Mucosa of rectum (tissue), 2 donors: ENCODE results near the gene CCDC184.
A peak's percentile ranks its signal among the peaks of the same experiment; 100 is the strongest.
"Not testable (repeated sequence)": the region's sequence is repeated elsewhere in the genome, so short reads cannot be mapped to it uniquely, and the experiment has no call there.

Experiments used
- H3K27ac ChIP-seq, 2 donors: one replicate each; pipeline ENCODE4 v1.7.0; 2013; ENCODE audit warnings: inconsistent platforms in 2 of 2, low read depth in 2 of 2, low read length in 2 of 2
- H3K27me3 ChIP-seq, 2 donors: one replicate each; pipeline ENCODE4 v1.7.0; 2013; ENCODE audit warnings: low read length in 2 of 2; ENCODE audit not compliant: control insufficient read depth in 2 of 2, insufficient read depth in 2 of 2
- H3K36me3 ChIP-seq, 2 donors: one replicate each; pipeline ENCODE4 v1.7.0; 2013; ENCODE audit warnings: low read length in 2 of 2; ENCODE audit not compliant: control insufficient read depth in 2 of 2, insufficient read depth in 2 of 2
- H3K4me1 ChIP-seq, 2 donors: one replicate each; pipeline ENCODE4 v1.7.0; 2013; ENCODE audit warnings: low read length in 2 of 2, mild to moderate bottlenecking in 1 of 2; ENCODE audit not compliant: control insufficient read depth in 2 of 2, insufficient read depth in 2 of 2
- H3K4me3 ChIP-seq, 2 donors: one replicate each; pipeline ENCODE4 v1.7.0; 2013; ENCODE audit warnings: low read length in 2 of 2
- H3K9ac ChIP-seq, 2 donors: one replicate each; pipeline ENCODE4 v1.7.0; 2013; ENCODE audit warnings: low read length in 2 of 2, low read depth in 1 of 2, mild to moderate bottlenecking in 1 of 2
- H3K9me3 ChIP-seq, 2 donors: one replicate each; pipeline ENCODE4 v1.7.0; 2013; ENCODE audit warnings: low read length in 2 of 2; ENCODE audit not compliant: control insufficient read depth in 2 of 2
- donor health status: healthy.
- donor health status: Normal muscosa, but diverticular disease.

The CCDC184 gene

DNA sequence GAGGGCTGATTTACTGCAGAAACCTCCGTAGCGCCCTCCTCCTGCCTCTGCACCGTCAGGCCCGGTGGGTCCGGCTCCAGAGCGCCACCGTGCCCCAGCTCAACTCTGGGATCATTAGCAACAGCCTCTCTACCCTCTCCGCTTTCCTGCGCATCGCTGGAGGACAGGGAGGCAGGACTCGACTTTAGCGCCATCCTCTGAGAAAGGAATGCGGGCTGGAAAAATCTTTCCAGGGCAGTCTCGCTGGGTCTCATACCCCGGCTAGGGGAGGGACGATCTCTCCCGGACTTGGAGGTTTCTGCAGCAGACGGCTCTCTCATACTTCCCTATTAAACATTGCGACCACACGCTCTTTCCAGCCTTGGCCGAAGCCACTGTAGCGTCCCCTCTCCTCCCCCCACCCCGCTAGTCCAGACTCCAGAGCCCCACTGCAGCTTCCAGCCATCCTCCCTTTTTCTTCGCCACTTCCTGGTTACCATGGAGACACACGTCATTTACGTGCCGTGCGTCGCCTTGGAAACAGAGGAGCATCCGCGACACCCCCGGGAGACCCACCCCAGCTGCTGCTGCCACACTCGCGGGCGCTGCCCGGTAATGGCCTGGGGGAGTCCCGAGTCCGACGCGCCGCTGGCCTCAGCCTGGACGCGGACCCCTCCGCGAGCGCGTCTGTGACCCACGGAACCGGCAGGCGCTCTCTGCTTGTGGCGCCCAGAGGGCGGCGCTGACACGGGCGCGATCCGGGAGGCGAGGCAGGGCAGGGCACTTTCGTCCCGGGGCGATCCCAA, at the start of gene CCDC184:
Gene CCDC184 (plus strand): TSS at position 554 of the 785 bp plus-strand sequence. CDS start 479 bp downstream, outside the sequence.
- H3K27ac ChIP-seq: no peak within 1 kb of the TSS
- no peaks in the 10 kb centered on the region for H3K36me3 ChIP-seq
- peaks cover 31 to 42% of the 10 kb centered on the region in 2 donors for H3K27me3 ChIP-seq
- peak within 1 kb of the TSS; percentile 70 to 83 for H3K4me3 ChIP-seq
- peak within 1 kb of the TSS in 1 of 2 donors; percentile 26 for H3K9ac ChIP-seq
- H3K4me1 ChIP-seq: peaks cover 0 to 9% of the 10 kb centered on the region in 2 donors
- H3K9me3 ChIP-seq: no peaks in the 10 kb centered on the region

DNA sequence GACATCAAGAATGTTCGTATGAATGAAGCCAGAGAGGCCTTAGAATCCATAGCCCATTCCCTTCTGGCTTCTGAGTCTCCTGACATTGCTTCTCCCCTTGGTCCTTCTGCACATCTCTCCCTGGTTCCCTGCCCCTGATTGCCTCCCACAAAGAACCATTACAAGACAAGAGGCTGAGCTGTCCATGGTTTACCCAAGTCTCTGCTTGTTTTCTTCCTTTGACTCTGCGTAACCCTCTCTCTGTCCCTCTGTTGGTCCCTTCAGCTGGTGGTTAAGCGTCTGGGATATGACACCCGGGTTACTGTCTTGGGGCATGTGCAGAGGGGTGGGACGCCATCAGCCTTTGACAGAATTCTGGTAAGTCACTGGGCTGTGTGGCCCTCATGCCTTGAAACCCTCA, 48.4 kb upstream of the CCDC184 start:
- no peak overlapping the region for H3K4me3 ChIP-seq
- no peaks in the 10 kb centered on the region for H3K9me3 ChIP-seq
- H3K27me3 ChIP-seq: no peaks in the 10 kb centered on the region
- no peak overlapping the region for H3K9ac ChIP-seq
- no peaks in the 10 kb centered on the region for H3K4me1 ChIP-seq
- H3K27ac ChIP-seq: no peak overlapping the region
- peaks cover 45 to 63% of the 10 kb centered on the region in 2 donors for H3K36me3 ChIP-seq

- Histone ChIP-seq H3K9ac (no peak overlapping the region), H3K27me3 (no peaks in the 10 kb centered on the region), H3K27ac (no peak overlapping the region), H3K9me3 (no peaks in the 10 kb centered on the region), H3K36me3 (peaks cover 28 to 80% of the 10 kb centered on the region in 2 donors), H3K4me1 (no peaks in the 10 kb centered on the region), H3K4me3 (no peak overlapping the region)
Observed at GRCh38 chr12:48142818-48143674, 40.4 kb upstream of the CCDC184 start.

DNA sequence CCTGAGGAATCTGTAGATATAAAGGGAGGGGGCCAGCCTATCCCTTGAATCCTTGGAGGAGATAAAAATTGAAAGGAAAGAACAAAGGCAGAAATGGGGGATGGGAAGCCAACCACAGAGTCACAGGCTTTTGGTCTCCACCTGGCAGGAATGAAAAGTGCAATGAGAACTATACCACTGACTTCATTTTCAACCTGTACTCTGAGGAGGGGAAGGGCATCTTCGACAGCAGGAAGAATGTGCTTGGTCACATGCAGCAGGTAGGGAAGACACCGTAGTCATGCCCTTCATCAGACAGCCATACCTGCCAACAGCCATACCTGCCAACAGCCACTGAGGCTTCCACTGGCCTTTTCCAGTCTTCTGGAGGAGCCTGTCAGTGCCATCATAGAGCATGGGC, 39.5 kb upstream of the CCDC184 start:
- H3K27ac ChIP-seq: no peak overlapping the region
- no peak overlapping the region for H3K9ac ChIP-seq
- no peak overlapping the region for H3K4me3 ChIP-seq
- no peaks in the 10 kb centered on the region for H3K27me3 ChIP-seq
- no peaks in the 10 kb centered on the region for H3K9me3 ChIP-seq
- H3K4me1 ChIP-seq: no peaks in the 10 kb centered on the region
- H3K36me3 ChIP-seq: peaks cover 28 to 80% of the 10 kb centered on the region in 2 donors

DNA sequence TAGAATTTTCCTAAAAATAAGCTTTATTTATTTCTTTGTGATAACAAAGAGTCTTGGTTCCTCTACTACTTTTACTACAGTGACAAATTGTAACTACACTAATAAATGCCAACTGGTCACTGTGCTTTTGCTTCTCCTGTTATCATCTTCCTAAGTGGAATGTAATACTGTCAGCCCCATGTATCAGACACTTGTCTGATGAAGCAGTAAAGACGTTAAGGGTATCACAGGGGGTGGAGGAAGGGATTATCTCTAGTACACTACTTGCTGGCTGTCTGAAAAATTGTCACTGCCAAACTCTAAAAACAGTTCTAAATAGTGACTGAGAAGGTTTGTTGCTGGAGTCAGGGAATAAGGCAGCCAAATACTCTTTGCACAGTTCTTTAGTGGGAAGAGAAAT, 37.5 kb upstream of the CCDC184 start:
- Histone ChIP-seq H3K9ac (no peak overlapping the region), H3K9me3 (no peaks in the 10 kb centered on the region), H3K27ac (no peak overlapping the region), H3K36me3 (peaks cover 37 to 81% of the 10 kb centered on the region in 2 donors), H3K27me3 (no peaks in the 10 kb centered on the region), H3K4me1 (no peaks in the 10 kb centered on the region), H3K4me3 (no peak overlapping the region)

DNA sequence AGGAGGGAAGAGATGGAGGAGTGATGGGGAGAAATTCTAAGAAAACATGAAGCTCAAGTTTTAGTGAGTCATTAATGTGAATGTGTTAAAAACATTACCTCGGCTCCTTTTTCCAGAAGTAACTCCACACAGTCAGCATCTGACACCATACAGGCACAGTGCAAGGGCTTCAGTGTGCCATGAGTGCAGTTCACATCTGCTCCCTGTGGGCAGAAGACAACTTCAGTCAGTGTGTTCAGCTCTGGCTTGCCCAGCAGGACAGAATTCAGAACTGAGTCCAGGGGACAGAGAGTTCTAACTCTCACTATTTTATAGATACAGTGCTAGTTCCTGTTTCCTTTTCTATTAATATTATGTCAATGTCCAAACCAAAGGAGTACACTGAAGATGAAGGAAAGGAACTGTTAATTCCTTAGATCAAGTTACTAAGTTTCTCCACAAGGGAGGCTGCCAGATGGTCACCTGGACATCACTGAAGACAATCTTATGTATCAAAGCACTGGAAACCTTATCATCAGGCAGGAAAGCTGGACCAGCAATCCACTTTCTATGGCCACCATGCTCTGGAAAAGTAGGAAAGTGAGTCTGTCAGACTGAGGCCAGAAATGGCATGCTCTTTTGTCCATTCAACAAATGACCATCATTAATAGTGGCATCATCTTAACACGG, 32.2 kb upstream of the CCDC184 start:
- Histone ChIP-seq H3K36me3 (peaks cover 26 to 59% of the 10 kb centered on the region in 2 donors), H3K9me3 (no peaks in the 10 kb centered on the region), H3K4me1 (peaks cover 0 to 2% of the 10 kb centered on the region in 2 donors), H3K27ac (no peak overlapping the region), H3K4me3 (no peak overlapping the region), H3K27me3 (no peaks in the 10 kb centered on the region), H3K9ac (no peak overlapping the region)

DNA sequence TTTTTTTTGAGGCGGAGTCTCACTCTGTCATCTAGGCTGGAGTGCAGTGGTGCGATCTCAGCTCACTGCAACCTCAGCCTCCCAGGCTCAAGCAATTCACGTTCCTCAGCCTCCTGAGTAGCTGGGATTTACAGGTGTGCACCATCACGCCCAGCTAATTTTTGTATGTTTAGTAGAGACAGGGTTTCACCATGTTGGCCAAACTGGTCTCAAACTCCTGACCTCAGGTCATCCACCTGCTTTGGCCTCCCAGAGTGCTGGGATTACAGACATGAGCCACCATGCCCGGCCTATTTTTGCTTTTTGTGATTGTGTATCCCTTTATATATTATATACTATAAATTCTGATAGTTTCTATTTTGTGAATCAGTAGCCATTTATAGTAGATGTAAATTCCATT, 27.7 kb upstream of the CCDC184 start:
- not testable (repeated sequence) for H3K4me1 ChIP-seq, H3K4me3 ChIP-seq, H3K27me3 ChIP-seq, H3K27ac ChIP-seq, H3K9me3 ChIP-seq, H3K9ac ChIP-seq
- peaks cover 12 to 24% of the 10 kb centered on the region in 2 donors for H3K36me3 ChIP-seq

DNA sequence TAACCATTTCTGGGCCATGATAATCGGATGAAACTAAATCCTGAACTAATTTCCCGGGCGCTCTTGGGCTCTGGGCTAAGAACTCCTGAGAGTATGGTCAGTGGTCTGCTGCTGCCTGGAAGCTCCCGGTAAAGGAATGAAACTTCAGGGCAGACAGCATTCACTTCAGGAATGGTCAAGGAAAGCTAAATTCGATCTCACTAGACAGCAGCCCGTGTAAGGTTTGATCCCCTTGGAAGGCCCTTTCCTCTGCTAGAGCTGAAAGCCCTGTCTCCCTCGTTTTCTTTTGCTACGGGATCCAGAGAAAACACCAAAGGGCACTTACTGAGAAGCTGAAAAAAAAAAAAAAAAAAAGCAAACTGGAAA, 26.8 kb upstream of the CCDC184 start:
- H3K9me3 ChIP-seq: no peaks in the 10 kb centered on the region
- H3K9ac ChIP-seq: peak overlapping the region; percentile 93 to 97
- H3K4me3 ChIP-seq: peak overlapping the region; percentile 94
- peaks cover 5 to 16% of the 10 kb centered on the region in 2 donors for H3K36me3 ChIP-seq
- H3K27me3 ChIP-seq: no peaks in the 10 kb centered on the region
- H3K4me1 ChIP-seq: peaks cover 5 to 10% of the 10 kb centered on the region in 2 donors
- peak overlapping the region in 1 of 2 donors; percentile 94 for H3K27ac ChIP-seq

GRCh38 chr12:48157018-48157888, 26.2 kb upstream of the CCDC184 start, which contains the start of gene ASB8:
ASB8 (minus strand) TSS chr12:48157515; CDS start chr12:48153496, 4,019 bp downstream.
- H3K27ac ChIP-seq: peak within 1 kb of the TSS; percentile 83 to 94
- H3K27me3 ChIP-seq: no peaks in the 10 kb centered on the region
- H3K36me3 ChIP-seq: peaks cover 5 to 12% of the 10 kb centered on the region in 2 donors
- peak within 1 kb of the TSS; percentile 94 for H3K4me3 ChIP-seq
- H3K9me3 ChIP-seq: no peaks in the 10 kb centered on the region
- H3K4me1 ChIP-seq: peaks cover 5 to 10% of the 10 kb centered on the region in 2 donors
- peak within 1 kb of the TSS; percentile 93 to 97 for H3K9ac ChIP-seq
